Activated CD4-positive, alpha-beta T cell treated with anti-CD3 and anti-CD28 coated beads, Interleukin-2, Interleukin-6, amounts not matched to agents 100 ng/mL and 50 ng/mL, durations not matched to agents 16 hours and 8 hours (primary cell): ENCODE results near the gene GPR15LG.

Experiments used
- DNase-seq: peaks from one replicate; pipeline ENCODE4 v3.0.0-alpha.2; 2020

Gene GPR15LG

DNA sequence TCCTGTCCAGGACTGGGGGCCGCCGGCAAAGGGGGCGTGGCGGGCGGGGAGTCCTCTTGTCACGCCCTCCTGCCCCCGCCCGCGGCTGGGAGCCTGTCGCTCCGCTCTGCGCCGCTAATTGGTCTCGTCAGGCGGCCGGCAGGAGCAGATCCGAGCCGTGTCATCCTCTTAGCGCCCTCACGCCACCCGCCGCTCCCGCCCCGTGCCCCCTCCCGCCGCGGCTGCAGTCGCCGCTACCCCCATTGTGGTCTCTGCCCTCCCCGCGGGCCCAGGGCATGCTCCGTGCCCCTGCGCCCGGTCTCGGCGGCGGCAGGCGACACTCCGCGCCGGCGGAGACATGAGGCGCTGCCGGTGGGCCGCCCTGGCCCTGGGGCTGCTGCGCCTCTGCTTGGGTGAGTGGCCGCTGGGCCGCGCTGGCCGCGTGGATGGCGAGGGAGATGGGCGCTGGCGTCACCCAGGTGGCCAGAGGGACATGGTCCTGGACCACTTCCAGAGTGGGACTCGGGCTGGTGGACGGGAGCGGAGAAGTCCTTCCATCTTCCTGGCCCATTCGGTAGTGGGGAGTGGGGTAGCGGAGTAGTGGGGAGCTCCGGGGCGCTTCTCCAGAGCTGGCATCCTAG, 20.9 kb downstream of the GPR15LG start, which contains the start of gene CDHR1:
CDHR1 (plus strand) TSS at position 114 of the 620 bp plus-strand sequence; CDS start at position 338, 224 bp downstream.
- DNase-seq, result peak; percentile 29

DNA sequence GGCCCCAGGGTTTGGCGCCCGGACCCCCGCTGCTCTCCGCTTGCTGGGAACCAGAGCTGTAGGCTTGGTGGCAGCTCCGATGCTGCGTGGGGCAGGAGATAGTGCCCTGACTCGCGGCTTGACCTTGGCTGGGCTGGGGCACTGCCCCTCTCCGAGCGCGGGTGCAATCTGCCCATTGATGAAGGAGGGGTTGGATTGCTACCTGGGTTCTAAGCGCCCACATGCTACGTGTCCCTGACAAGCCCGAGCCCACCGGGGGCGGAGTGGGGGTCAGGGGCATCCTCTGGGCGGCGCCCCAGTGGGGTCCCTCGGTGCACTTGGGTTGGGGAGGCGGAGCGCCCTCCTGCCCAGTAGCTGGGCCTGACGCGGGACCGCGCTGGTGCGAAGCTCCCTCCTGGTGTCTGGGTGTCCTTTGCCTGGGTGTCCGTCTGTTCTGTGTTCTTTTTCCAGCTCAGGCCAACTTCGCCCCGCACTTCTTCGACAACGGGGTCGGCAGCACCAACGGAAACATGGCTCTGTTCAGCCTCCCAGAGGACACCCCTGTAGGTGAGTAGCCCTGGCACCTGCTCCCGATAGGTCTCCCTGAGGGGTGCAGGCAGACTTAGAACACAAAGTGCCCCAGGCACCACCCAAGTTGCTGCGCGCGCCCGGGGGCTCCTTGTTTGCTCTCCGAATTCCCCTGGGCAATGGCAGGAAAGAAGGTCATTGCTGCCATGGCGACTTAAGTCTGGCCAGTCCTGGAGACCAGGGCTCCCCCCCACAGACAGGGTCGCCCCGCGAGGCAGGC, 21.6 kb downstream of the GPR15LG start:
- no peak for DNase-seq

DNA sequence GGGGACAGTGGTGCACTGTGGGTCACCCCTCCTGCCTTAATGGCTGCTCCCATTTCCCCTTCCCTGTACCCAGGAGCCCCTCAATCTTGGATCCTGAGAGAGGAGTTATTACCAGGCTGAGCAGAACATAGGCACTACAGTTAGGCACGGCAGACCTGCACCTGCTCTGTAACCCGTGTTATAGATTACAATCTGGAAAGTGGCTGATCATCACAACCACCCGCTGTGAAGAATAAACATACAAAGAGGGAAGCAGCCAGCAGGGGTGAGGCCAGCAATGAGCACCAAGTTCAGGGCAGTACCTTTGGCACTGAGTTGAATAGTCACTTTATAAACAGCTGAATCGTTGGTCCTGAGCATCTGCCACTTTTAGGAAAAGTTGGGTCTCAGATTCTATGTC, 22.5 kb downstream of the GPR15LG start:
- no peak for DNase-seq

DNA sequence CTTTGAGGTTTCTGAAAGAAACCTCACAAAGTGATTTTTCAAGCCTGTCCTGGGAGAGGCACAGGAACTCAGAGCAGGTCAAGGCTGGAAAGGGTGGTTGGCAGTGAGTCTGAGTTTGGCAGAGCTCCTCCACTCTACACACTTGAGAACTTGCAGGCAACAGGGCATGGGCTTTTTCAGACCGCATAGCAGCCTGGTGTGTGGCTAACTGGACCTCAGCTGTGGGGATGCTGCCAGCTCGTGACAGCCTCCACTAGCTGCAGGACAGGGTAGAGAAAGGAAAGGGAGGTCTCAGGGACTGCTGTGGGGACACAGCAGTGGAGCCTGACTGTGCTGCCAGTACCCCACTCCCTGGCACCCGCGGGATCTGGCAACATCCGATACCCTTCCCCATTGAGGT, 23.3 kb downstream of the GPR15LG start:
- no peak for DNase-seq

DNA sequence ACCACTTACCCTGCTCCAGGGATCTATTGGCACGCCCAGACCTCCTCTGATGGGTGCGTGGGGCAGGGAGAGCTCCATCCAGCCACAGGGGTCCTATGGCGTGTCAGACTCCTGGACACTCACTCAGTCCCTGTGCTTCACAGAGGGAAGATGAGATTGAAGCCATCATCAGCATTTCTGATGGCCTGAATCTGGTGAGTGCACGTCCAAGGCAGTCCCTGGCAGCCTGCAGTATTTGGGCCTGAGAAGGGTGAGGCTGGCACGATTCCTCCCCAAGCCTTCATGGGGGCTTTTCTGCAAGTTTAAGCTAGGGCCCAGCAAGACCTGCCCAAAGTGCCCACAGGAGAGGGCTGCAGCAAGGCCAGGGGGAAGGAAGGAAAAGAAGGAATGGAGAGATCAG, 24.0 kb downstream of the GPR15LG start:
- no peak for DNase-seq

DNA sequence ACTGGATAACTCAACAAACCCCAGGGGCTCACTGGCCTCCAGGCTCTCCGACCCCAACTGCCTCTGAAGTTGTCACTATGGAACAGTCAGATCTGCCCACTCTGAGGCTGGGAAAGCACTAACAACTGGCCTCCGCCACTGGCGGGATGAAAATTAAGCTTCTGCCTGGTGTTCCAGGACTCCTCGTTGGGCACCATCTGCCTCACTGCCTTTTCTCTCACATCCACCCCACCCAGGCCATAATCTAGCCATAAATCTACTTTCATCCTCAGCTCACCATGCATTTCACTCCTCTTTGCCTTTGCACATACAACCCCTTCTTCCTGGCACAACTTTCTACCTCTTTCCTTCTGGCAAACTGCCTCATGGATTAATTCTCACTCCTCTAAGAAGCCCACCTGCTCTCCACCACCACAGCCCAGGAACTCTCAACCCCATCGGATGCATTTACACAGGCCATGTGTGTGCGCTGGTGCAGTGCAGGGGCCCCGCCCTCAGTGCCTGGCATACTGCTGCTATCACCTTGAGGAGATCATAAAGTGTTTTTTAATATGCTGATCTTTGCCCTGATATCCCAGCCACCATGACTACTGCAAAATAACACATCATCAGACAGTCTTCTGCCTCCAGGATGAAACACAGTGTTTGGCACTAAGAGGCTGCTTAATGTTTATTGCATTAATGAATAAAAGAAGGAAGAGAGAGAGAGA, 24.8 kb downstream of the GPR15LG start:
- no peak for DNase-seq

DNA sequence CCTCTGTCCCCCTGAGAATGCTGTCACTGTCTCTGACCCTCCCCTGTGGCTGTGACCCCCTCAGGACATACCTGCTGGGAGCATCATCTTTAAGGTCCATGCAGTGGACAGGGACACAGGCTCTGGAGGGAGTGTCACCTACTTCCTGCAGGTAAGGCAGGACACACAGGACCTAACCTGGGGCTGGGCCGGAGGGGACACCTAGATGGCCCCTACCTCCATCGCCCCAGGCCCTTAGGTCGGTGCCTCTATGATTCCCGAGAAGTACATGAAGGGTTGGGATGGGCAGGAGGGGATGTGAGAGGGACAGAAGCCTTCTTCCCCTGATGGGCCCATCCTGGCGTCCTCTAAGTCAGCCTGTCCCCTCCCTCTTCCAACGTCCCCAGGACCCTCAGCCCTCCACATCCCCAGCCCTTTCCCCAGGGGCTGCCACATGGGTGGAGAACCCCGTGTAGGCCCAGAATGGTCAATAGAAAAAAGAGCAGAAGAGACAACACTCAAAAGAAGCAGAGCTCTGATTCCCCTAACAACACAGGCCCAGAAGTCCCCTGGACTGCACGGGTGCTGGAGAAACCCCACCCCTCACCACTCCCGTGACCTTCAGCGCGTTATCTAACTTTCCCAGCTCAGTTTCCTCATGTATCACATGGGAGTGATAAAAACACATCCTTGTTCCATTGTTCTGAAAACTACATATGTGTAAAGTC, 27.1 kb downstream of the GPR15LG start:
- no peak for DNase-seq

DNA sequence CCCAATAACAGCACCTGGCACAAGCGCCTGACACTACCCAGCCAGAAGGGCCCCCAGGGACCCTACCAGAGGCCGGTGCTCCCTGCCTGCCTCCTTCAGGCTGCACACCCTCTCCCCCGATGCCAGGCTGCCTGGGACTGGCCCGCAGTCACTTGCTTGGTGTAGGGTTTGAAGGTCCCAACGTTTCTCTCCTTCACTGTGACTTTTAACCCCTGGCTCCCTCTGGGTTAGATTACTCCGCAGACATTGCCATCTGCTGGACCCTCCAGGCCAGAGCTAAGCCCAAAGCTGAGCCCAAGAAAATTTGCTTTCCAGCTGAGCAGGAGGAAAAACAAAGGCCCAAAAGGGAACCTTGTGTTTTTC, 27.6 kb downstream of the GPR15LG start:
- DNase-seq, result no peak

DNA sequence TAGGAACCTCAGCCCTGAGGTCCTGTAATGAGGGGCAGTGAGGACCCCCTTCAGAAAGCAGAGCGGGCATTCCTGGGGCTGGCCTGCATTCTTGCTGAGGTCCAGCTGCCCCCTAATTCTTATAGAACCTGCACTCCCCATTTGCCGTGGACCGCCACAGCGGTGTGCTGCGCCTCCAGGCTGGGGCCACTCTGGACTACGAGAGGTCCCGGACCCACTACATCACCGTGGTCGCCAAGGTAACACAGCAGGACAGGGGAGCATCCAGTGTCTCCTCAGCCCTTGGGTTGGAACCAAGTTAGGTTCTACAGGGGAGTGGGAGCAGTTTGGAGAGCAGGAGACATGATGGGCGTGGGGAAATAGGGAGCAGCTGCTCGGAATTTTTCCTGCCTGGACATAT, 28.1 kb downstream of the GPR15LG start:
- DNase-seq, result no peak

DNA sequence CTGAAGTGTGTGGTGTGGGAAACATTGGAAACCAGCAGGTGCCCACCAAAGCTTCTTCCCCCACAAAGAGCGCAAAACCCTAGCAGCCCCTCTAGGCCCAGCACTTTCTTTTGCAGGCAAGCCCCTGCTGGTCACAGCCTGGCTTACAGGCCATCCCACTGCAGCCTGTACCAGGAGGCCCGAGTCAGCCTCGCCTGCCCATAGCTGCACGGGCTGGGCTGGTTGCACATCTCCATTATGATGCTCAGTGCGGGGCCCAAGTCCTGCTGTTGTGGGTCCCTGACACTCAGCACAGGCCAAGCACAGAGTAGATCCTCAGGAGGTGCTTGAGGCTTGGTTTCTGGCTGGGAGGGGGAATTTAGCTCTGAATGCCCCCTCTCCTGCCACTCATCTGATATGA, 28.7 kb downstream of the GPR15LG start:
- no peak for DNase-seq

DNA sequence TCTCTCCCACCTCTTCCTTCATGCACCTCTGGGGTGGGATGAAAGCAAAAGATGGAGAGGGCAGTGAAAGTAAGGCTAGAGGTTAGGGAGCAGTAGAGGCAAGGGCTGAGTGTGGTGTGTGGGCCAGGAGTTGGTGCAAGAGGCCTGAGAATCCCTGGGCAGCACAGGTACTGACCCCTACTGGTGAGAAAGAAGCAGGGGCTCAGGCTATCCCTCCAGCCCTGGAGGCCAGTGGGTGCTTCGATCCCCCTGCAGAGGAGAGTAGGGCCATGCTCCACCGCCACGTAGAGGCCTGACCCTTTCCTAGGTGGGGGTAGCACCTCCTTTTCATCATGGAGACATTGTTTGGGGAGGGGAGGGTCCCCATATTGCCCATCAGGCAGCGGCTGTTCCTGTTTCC, 30.5 kb downstream of the GPR15LG start:
- DNase-seq, result no peak

DNA sequence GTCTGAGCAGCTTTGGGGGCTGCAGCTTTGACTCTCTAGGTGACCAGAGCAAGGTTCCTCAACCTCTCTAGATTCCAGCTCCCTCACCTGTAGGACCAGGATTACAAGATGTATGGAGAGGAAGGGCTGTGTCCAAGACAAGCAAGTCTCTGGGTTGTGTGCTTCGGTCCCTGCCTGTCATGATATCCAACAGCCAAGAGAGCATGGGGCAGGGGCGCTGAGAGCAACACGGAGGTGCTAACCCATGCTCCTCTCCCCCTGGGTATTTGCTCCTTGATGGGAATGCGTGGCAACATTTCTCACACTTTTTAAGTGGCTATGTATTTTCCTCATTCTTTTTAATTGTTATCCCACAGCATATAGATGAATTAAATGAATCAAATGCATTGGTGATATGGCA, 31.0 kb downstream of the GPR15LG start:
- DNase-seq, result no peak

DNA sequence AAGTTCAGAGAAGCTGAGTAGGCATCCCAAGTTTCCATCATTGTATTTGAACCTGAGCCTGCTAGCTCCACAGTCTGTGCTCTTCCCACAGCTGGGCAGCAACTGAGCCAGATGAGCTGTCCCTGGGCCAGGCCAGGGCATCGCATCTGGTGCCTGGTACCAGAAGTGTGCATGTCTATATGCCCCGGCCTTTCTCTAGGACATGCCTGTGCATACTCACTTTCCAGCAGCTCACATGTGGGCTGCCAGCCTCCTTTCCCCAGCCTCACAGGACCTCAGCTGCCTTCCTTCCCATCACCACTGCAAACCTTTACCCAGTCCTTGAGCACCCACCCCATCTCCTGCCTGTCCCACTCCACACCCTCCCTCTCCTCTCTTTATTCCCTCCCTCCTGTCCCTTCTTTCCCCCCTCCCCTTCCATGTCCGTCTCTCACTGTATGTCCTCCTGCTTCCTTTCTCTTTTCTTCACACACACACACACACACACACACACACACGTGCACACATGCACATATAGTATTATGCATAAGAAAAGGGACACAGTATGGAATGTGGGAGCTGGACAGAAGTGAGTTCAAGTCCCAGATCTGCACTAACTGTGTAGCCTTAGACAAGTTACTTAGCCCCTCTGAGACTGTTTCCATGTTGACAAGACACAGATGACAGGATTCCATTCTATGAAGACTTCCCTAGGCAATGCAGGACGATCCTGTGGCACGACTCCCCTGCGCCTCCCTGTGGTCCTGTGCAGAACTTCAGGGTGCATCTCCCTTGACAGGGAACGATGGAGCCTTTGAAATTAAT, 31.6 kb downstream of the GPR15LG start:
- DNase-seq, result peak; percentile 66

DNA sequence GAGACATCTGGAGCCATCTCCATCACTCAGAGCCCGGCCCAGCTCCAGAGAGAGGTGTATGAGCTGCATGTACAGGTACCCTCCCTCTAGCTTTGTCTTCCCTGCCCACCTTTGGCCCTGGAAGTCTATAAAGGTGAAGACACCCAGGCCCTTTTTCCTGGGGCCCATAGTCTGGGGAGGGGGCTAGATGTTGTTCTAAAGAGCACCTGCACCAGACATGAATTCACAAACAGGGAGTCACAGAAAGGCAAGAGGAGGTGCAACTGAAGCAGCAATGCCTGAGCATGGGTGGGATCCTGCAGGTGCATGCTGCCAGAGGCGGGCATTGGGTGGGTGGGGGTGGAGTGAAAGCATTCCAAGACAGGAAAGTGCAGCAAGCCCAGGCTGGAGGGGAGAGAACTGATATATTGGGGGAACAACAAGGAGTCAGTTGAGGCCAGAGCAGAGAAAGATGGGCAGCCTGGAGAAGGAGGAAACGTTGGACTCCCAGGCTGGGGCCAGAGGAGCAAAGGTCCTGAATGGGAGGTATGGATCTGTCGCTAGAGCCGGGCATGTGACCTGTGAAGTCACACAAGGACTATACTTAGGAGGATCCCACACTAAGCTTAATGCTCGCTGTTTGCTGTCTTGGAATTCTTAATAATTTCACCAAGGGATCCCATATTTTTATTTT, 32.4 kb downstream of the GPR15LG start:
- no peak for DNase-seq

DNA sequence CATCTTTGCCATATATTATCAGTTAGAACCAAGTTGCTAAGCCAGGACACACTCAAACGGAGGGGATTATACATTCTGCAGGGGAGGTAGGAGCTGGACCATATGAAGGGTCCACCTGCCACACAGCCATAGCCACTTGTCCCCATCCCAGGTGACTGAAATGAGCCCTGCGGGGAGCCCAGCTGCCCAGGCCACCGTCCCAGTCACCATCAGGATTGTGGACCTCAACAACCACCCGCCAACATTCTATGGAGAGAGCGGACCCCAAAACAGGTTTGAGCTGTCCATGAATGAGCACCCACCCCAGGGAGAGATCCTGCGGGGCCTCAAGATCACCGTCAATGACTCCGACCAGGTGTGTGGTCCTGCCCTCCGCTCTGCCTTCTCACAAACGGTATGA, 34.4 kb downstream of the GPR15LG start:
- DNase-seq, result no peak

DNA sequence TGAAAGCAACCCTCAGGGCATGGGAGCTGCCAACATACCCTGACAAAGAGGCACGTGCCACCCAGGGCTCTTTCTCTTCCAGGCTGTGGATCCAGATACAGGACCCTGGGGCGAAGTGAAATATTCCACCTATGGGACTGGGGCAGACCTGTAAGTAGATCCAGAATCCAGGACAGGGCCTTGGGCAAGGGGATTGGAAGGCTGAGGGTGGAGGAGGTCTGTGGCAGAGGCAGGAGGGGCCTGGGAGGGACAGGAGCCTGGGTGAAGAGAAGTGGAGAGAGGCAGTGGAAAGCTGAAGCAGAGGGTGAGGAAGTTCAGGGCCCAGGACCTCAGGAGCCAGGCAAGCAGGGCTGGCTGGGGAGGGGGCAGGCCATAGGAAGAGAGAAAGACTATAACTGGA, 38.0 kb downstream of the GPR15LG start:
- DNase-seq, result no peak

DNA sequence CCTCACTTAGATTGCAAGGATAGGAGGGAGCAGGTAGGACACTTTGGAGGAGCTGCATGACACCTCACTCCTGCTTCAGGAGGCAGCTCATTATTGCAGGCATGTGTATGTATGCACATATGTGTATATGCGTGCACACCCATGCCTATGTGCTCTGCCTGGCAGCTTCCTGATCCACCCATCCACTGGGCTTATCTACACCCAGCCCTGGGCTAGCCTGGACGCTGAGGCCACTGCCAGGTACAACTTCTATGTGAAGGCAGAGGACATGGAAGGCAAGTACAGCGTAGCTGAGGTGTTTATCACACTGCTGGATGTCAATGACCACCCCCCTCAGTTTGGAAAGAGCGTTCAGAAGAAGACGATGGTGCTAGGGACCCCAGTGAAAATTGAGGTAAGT, 38.4 kb downstream of the GPR15LG start:
- DNase-seq, result no peak

DNA sequence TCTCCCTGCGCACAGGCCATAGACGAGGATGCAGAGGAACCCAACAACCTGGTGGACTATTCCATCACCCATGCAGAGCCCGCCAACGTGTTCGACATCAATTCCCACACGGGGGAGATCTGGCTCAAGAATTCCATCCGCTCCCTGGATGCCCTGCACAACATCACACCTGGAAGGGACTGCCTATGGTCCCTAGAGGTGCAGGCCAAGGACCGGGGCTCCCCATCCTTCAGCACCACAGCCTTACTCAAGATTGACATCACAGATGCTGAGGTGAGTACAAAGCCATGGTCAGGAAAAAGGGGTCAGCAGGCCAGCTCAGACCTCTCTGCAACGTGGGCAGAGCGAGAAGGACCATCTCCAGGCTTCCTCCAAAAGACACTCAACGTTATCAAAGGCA, 39.5 kb downstream of the GPR15LG start:
- DNase-seq, result no peak

DNA sequence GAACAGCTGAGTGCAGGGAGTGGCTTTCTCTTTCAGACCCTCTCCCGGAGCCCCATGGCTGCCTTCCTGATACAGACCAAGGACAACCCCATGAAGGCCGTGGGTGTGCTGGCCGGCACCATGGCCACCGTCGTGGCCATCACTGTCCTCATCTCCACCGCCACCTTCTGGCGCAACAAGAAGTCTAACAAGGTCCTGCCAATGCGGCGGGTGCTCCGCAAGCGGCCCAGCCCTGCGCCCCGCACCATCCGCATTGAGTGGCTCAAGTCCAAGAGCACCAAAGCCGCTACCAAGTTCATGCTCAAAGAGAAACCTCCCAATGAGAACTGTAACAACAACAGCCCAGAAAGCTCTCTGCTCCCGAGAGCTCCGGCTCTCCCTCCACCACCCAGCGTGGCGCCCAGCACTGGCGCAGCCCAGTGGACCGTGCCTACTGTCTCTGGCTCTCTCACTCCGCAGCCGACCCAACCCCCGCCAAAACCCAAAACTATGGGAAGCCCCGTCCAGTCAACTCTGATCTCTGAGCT, 40.5 kb downstream of the GPR15LG start:
- DNase-seq, result no peak

DNA sequence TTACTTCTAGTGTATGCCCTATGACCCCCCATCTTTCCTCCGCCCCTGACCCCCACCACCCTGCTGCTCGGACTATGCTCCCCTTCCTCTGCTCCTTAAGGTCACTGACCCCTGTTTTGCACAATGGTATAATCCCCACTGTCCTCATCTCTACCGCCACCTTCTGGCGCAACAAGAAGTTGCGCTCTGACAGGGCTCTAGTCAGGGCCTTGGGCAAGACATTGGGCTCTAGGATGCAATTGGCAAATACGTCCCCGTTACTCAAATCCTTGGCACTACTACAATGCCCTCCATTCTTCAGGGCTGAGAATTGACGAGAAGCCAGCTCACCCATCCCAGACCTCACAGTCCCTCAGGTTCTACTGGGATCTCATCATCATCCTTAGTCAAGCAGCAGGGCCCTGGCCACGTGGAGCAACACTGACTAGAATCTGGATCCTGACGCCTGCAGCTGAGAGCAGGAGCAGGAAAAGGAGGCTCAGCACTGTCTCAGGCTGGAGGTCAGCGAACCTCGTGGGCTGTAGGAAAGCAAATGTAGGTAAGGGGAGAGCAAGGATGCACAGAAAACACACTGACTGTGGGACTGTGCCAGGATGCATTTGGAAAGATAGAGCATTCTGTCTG, 41.1 kb downstream of the GPR15LG start:
- DNase-seq, result peak; percentile 71

DNA sequence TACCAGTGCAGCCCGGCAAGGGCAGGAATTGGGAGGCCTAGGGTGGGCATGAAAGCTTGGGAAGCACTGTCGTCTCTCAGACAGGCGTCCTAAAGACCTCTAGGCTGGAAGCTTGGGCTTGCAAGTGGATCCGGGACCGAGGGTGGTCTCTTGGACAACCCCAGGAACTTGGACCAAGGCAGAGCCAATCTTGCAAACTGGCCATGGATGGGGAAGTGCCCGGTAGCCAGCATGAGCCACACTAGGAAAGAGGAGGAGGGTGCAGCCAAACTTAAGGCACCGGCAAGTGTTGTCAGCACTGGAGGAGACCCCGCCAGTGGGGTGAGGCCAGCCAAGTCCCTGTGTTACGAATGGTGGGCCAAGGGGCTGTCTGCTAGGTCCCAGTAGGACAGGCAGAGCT, 43.2 kb downstream of the GPR15LG start:
- DNase-seq, result no peak
